HG03575 (cell line): ENCODE results near the gene OR2AT4.
"Not testable (repeated sequence)": the region's sequence is repeated elsewhere in the genome, so short reads cannot be mapped to it uniquely, and the experiment has no call there.

Source experiments
- ATAC-seq: cut with Tn5 transposase; IDR thresholded peaks from one replicate; pipeline ENCODE4 v1.9.1; 2021; ENCODE audit not compliant: unreplicated experiment, insufficient number of reproducible peaks, low FRiP score; ENCODE audit errors: extremely low read depth

OR2AT4 gene

GRCh38 chr11:75105967-75106681, 9.4 kb upstream of the OR2AT4 start:
- ATAC-seq = not testable (repeated sequence)

GRCh38 chr11:75105462-75105925, 8.8 kb upstream of the OR2AT4 start:
- ATAC-seq = no peak

GRCh38 chr11:75103380-75104026, 6.8 kb upstream of the OR2AT4 start:
- ATAC-seq = no peak

GRCh38 chr11:75101424-75102128, 4.9 kb upstream of the OR2AT4 start:
- no peak for ATAC-seq

- peak; percentile 81 for ATAC-seq
Observed at GRCh38 chr11:75100314-75100713, 3.6 kb upstream of the OR2AT4 start.

GRCh38 chr11:75099635-75100034, 3.0 kb upstream of the OR2AT4 start:
- no peak for ATAC-seq

GRCh38 chr11:75098835-75099439, 2.3 kb upstream of the OR2AT4 start:
- ATAC-seq = not testable (repeated sequence)

- not testable (repeated sequence) for ATAC-seq
Observed at GRCh38 chr11:75098181-75098580, 1.5 kb upstream of the OR2AT4 start.

- no peak for ATAC-seq
Observed at GRCh38 chr11:75097173-75097557, 489 bp upstream of the OR2AT4 start.

GRCh38 chr11:75094382-75094781, 2.3 kb downstream of the OR2AT4 start:
- not testable (repeated sequence) for ATAC-seq

GRCh38 chr11:75090671-75091177, 6.0 kb downstream of the OR2AT4 start:
- ATAC-seq = no peak

GRCh38 chr11:75087319-75088305, 9.1 kb downstream of the OR2AT4 start:
- no peak for ATAC-seq

GRCh38 chr11:75084883-75085282, 11.8 kb downstream of the OR2AT4 start:
- no peak for ATAC-seq

- ATAC-seq = no peak
Observed at GRCh38 chr11:75083217-75083605, 13.5 kb downstream of the OR2AT4 start.

- ATAC-seq = no peak
Observed at GRCh38 chr11:75082601-75083216, 14.0 kb downstream of the OR2AT4 start.

- ATAC-seq = no peak
Observed at GRCh38 chr11:75079546-75079945, 17.1 kb downstream of the OR2AT4 start.

GRCh38 chr11:75078233-75078632, 18.4 kb downstream of the OR2AT4 start:
- no peak for ATAC-seq

- no peak for ATAC-seq
Observed at GRCh38 chr11:75077316-75077715, 19.4 kb downstream of the OR2AT4 start.
